Measurements from ENCODE around the gene IGSF9.
"Not testable (repeated sequence)": the region's sequence is repeated elsewhere in the genome, so short reads cannot be mapped to it uniquely, and the experiment has no call there.

Gene IGSF9

DNA sequence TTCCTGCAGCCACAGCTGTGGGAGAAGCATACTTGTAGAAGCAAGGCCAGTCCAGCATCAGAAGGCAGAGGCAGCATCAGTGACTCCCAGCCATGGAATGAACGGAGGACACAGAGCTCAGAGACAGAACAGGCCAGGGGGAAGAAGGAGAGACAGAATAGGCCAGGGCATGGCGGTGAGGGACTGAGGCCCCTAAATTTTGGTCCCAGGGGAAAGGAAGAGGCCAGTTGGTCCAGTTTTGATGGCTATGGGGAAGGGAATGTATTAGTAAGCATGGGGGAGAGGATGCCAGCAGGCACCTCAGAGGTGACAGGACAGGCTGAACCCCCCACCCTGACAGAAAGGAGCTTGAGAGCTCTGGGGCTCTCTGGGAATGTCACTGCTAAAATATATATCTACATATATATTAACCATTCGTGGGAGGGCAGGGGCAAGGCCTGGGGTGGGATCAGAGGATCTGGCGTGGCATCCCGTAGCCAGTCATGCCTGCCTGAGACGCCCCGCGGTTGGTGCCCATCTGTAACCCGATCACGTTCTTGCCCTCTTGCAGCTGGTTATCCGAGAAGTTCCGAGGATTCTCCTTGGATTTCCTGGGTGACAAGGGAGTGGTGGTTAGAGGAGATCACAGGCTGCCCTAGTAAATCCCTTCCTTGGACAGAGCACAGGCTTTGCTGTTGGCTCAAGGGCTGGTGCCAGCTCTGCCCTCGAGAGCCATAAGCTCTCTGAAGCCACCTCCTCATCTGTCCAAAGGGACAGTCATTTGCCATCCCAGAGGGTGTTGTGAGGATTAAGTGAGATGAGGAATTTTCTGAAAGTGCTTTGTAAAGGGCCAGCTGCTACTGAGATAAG is 26.8 kb downstream of the IGSF9 start:
- DNase-seq: no peak

DNA sequence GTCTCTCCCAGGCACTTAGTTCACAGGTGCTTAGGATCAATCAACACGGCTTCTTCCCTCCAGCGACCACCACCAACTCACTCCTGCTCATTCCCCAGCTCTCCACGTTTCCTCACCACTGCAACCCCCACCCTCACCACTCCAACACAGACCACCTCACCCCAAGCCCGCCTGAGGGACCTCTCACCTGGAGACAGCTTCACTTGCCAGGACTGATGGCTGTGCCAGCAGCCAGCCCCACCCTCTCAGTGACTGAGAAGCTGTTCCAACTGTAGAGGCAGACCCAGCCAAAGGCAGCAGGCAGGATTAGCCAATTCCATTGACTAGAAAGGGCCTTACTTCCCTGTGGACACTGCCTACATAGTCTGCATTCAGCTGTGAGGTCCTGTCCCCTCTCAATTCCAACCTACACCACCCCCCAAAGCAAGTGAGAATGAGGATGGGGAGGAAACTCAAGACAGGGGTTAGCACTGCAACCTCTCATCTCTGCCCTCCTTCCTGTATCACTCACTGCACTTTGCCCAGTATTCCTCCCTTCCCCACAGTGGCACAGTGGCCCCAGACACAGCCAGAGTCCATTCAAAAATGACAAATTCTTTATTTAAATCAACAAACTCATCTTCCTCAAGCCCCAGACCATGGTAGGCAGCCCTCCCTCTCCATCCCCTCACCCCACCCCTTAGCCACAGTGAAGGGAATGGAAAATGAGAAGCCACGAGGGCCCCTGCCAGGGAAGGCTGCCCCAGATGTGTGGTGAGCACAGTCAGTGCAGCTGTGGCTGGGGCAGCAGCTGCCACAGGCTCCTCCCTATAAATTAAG is 27.7 kb downstream of the IGSF9 start:
- DNase-seq: no peak

DNA sequence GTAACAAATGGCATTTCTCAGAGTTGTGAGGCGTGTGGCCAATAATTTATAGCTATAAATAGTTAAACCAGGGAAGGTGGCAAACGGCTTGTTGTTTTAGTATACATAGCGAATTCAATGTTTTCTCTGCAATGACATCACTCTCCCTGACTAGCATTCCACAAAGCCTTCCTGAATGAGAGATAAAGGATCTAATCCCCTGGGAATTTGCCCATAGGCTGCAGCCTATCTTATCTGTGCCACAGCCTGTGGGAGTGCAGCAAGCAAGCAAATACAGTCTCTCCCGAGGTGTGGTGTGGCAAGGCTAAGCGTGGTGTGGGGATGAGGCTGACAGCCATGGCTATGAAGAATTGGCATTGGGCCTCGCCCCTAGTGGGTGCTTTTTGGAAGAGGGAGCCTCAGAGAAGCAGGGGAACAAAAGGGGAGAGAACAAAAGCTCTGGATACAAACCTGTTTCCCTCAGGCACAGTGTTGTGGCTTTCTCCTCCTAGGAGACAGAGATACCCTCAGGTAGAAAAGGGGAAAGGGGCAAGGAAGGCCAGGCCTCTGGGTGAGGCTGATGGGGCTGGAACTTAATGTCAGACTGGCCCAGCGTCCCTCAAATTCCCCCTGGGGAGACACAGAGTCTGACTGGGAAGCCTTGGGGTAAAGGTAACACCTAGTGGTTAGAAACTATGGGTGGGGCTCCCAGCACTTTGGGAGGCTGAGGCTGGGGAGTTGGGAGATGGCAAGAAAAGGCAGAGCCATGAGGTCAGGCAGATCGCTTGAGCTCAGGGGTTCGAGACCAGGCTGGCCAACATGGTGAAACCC is 29.0 kb downstream of the IGSF9 start:
- DNase-seq: no peak

DNA sequence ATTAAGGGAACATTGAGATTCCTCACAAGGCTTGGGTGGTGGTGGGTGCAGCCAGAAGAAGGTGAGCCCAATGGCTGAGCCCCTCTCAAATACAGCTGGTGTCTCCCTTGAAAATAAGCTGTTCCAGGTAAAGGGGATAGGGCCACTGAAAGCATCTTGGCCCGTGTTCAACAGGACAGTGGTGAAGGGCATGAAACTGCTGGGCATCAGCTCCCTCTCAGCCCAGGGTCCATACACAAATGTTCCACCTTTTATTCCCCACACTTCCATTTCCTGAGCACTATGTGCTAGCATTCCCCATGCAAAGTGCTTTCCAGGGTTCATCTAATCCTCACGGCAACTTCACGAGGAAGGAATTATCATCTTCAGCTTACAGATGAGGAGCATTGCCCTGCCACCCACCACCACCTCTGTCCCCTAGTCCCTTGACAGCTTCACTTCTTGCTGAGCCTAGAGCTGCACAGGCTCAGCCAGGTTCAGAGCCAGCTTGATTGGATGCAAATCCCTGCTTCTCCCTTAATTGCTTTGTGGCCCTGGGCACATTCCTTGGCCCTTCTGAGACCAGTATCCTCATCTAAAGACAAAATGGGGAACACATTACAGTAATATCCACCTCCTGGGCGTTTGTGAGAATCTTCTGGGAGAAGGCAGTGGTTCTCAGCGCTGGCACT is 29.7 kb downstream of the IGSF9 start:
- no peak for DNase-seq

DNA sequence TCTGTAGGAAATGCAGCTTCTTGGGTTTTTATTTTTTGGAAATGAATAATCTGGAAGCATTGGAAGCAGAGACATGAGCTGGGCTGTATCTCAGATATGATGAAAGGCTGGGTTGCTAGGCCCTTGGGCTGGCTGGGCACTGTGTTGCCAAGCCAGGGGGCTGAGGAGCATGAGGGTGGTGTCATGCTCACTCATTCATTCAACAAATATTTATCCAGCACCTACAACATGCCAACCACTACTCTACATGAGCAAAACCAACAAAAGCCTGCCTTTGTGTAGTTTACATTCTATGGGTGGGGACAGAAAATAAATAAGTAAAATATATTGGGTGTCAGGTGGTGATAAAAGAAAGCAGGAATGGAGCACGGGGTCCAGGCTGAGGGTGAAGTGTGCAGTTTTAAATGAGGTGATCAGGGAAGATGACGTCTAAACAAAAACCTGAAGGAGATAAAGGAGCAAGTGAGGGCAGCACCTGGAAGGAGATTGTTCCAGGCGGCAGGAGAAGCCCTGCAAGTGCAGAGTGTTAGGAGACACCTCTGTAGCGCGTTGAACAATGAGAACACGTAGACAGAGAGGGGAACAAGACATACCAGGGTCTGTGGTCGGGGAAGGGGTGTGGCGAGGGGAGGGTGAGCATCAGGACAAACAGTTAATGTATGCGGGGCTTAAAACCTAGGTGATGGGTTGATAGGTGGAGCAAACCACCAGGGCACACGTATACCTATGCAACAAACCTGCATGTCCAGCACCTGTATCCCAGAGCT is 31.0 kb downstream of the IGSF9 start:
- no peak for DNase-seq

DNA sequence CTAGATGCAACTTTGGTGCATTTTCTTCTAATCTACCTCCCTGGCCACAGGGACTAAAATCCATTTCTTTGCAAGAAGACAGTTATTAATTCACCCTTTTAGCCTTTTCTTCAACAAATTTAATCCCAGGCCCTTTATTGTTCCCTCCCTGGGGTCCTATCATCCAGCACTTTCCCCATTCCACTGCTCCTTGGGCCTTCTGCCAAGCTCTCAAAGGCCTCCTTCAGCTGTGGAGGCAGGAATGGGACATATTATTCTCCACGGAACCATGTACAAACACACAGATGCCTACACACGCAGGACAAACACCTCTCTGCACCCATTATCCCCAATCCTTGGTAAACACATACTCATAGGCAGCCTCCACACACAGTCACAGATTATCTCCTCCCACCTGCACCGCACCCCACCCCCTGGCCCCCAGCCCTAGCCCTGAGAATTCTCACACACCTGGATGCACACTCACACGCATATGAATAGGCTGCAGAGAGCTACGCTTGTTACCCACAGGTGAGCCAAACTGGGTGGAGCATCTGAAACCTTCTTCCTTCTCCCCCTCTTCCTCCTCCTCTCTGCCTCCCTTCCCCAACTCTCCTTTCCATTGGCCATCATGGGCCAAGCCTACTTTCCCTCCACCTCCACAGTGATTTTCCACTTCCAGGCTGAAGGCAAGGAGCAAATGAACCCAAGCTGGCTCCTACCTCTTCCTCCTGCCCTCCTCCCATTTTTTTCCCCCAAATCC is 31.8 kb downstream of the IGSF9 start:
- DNase-seq: no peak

DNA sequence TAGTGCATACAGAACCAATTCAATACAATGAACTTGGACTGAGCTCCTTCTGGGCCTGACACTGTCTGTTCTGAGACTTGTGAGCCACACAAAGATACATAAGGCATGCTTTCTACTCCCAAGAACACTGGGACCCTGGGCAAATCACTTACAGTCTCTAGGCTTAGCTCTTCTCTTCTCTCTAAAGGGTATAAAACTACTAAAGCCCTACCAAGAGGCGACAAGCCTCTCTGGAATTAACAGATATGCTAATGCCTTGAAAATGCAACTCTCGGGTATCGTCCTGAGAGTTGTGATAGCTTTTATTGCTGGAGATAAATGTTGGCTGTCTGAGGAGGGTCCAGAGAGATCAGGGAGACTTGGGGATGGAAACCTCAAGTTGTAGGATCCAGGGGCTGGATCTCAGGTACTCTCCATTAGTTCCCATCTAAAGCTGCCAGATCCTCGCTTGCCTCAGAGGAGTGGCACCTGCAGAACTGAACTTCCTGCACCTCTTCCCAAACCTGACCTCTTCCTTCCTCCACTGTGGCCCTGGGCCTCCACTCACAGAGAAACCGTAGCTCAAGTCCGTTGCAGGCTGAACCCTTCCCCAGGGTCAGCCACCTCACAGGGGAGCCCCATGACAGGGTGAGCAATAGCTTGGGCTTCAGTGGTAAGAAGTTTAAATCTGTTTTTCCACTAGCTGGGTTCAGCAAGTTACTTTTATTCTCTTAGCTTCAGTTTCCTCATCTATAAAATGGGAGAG is 33.9 kb downstream of the IGSF9 start:
- no peak for DNase-seq

DNA sequence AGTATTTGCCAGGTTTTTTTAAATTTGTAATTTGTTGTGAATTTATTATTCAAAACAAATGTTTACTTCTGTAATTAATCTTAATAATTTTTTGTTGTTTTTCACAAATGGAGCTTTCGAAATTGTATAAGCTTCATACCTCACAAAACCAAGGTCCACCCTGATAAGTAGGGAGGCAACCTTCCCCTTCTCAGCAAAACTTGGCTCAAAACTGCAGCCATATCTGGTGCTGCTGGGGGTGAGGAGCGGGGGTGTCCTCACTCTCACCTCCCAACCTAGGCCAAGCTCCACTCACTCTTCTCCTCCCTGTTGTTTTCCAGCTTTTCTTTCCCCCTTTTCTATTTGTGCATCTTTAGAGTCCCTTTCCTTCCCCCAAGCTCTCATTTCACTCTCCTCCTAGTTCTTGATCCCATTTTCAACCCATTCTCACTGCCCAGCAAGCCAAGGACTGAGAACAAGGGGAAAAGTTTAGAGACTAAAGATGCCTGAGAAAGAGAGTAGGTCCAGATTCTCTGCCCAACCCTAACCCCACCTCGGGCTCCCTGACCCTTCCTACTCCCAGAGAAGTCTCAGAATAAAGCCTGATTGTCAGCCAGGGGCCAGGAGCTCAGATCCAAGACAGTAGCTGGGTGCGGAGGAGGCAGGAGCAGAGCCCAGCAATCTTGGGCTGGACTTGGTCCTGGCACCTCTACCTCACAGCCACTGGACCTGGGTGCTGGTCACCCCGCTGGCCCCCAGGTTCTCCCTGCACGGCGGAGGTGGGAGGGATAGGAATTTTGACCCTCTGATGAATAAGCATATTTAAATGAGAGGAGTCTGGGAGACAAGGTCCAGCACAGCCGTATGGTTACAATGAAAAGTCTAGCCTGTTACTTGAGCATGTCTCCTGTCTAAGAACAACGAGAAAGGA is 37.1 kb downstream of the IGSF9 start:
- DNase-seq: no peak

DNA sequence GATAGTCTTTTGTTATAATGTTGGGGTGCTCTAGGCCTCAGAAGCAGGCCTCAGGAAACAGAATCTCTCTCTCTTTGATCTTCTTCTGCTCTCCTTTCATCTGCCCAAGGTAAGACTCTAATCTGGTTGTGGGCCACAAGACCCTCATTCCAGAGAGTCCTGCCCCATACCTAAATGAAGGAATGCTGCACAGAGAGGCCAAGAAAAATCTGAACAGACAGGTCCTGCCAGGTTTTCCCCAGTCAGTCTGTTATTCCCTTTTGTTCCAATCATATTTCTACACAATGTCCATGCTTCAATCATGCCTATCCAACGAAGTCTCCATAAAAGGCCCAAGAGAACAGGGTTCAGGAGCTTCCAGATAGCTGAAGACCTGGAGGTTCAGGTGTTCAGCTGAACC is 38.5 kb downstream of the IGSF9 start:
- DNase-seq: no peak

DNA sequence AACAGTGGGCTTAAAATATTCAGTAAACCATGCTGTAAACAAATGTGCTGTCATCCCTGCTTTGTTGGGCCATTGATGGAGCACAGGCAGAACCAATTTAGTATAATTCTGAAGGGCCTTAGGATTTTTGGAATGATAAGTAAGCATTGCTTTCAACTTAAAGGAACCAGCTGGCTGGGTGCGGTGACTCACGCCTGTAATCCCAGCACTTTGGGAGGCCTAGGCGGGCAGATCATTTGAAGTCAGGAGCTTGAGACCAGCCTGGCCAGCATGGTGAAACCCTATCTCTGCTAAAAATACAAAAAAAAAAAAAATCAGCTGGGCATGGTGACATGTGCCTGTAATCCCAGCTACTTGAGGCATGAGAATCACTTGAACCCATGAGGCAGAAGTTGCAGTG is 41.4 kb downstream of the IGSF9 start:
- not testable (repeated sequence) for DNase-seq

DNA sequence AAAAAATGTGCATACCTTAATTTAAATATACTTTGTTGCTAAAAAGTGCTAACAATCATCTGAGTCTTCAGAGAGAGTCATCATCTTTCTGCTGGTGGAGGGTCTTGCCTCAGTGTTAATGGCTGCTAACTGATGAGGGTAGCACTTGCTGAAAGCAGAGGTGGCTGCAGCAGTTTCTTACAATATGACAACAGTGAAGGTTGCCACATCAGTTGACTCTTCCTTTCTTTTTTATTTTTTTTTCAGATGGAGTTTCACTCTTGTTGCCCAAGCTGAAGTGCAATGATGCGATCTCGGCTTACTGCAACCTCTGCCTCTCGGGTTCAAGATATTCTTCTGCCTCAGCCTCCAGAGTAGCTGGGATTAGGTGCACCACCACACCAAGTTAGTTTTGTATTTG is 42.9 kb downstream of the IGSF9 start:
- no peak for DNase-seq

DNA sequence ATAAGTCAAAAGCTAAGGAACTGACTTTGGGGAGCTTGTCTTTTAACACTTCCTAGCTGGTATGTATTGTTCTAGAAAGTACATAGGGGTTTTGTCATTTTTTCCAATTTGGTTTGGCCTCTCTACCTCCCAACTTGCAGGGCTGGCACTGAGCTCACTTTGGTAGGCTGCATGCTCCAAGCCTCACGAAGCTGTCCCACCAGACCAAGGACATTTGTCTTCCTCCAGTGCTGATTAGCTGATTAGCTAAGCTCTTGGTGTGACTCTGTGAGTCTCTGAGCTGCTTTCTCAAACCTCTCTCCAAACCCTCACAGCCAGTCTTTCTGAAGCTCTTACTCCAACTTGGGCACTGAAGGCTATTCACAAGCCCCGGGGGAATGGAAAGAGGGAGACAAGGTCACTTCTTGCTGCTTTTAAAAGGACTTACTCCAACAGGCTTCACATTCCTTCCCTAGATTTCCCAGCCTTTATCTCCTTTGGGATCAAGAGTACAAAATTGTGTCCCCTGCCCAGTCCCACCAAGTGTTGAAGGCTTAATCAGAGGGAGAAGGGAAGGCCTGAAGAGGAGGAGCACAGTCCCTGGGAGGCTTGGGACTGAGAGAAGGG is 44.6 kb downstream of the IGSF9 start:
- no peak for DNase-seq

DNA sequence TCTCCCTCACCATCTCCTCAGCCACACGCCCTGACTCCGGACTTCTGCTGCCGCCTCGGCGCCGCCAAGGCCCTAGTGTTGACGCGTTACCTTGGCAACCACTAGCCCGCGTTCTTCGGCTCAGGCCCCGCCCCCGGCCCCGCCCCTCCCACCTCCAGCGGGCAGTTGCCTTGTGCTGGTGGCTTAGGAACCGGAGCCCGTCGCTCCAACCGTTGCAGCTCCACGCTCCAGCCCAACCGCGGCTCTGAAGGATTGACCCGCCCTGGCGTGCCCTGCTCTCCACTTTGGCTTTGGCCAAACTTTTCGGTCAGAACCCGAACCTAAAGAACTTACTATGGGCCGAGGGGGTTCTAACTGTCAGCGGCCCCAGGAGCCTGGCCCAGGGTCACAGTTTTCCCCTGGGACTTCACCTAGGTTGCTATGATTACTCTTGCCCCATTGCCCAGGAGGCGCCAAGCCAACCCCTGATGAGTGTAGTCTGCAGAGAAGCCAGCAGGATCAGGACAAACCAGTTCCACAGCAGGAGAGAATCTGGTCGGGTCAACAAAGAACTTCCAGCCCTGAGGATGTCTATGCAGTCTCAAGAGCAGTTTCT is 45.2 kb downstream of the IGSF9 start, which contains the start of gene CFAP45:
TSS of gene CFAP45 (minus strand) at position 80 of the 595 bp plus-strand sequence. CDS start at position 13, 67 bp downstream.
- no peak for DNase-seq

DNA sequence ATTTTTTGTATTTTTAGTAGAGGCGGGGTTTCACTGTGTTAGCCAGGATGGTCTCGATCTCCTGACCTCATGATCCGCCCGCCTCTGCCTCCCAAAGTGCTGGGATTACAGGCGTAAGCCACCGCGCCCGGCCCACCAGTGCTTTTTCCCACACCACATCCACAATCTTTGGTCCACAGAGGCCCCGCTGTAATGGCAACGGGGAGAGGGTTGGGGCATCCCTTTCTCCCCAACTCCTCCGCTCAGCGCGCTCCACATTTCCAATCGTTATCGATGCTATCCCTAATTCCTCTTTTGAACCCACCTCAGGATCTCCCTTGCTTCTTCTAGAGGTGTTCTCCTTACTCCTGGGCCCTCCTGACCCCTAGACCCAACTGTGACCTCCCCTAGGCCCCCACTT is 45.8 kb downstream of the IGSF9 start:
- DNase-seq: not testable (repeated sequence)

DNA sequence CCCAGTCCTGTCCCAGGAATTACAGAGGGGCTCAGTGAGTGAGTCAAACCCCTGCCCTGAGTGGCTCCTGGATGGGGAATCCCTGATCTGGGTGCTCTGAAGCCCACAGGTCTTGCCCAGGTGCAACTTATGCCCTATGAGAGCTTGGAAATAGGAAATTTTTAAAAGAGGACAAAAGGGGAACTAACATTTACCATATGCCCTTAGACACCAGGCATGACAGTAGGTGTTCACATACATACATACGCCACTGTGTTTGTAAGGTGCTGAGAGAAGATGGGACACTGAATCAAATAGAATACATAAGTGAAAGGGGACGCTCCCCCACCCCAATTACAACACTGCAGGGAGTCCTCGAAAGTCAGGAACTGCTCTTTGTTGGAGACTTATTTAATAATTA is 46.9 kb downstream of the IGSF9 start:
- DNase-seq: no peak

DNA sequence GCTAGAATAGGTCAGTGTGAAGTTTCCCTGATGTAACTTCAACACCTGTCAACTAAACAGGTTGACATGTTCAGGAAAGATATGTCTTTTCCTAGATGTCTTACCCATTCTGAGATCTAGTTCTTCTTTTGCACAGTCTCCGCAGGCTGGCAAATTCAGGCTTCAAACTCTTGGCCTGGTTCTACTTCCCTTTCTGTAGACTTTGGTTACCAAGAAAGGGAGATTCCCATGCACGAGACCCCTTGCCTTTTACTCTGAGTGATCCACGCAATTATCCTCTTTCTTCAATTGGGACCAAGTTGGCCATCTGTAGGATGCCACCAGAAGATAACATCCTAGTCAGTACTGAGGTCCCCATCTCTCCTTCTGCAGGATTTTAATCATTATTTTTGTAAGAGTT is 47.5 kb downstream of the IGSF9 start:
- DNase-seq: no peak

DNA sequence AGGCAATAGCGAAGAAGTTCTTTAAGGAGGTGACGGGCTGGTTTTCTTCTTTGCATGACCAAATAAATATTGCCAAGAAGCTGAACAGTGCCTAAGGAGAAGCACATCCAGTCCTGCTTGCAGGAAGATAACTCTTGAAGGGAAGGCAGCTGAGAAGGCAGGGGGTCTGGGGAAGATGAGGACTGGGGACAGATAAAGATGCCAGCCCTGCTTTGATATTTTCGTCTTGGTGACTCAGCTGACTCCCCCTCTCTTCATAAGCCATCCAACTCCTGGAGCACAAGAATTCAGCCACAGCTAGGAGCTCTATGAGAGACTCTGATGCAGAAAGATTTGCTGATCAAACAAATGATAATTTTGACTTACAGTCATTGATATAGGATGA is 48.9 kb downstream of the IGSF9 start:
- no peak for DNase-seq

DNA sequence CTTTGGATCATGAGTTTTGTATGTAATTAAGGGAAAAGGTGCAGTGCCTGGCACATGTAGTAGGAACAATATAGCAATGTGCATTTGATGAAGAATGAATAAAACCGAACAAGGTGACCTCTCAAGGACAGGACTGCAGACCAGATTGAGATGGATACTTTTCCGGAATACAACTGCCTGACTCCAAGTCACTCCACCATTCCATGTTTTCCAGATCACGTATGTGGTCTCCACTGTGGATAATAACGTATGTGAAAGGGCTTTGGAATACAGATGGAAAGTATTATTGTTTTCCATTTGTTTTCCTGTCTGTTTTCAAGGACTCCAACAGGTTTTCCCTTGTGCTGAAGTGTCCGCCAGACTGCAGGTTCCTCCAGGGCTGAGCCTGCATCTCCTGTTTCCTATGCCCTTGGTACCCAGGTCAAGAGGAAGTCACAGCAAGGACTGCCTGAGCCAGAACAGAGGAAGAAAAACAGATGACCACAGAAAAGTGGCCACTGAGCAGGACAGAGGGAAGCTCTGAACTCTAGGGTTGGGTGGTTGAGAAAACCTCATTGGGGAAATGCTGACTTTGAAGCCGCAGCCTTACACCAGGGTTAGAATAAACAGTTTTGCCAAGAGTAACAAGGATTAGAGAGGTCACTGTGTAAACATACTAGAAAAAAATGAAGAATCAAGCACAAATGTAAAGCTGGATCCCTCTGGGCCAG is 49.4 kb downstream of the IGSF9 start:
- no peak for DNase-seq
